ENCODE results near the gene PTPN18. TPM values are rescaled to one million over a fixed set of nuclear protein-coding genes. Genes with fewer than 3 reads are reported as not detected.
A peak's percentile ranks its signal among the peaks of the same experiment; 100 is the strongest.

PTPN18 gene
- total RNA-seq, 1 experiment from 2014 or later = 15.7 TPM

DNA sequence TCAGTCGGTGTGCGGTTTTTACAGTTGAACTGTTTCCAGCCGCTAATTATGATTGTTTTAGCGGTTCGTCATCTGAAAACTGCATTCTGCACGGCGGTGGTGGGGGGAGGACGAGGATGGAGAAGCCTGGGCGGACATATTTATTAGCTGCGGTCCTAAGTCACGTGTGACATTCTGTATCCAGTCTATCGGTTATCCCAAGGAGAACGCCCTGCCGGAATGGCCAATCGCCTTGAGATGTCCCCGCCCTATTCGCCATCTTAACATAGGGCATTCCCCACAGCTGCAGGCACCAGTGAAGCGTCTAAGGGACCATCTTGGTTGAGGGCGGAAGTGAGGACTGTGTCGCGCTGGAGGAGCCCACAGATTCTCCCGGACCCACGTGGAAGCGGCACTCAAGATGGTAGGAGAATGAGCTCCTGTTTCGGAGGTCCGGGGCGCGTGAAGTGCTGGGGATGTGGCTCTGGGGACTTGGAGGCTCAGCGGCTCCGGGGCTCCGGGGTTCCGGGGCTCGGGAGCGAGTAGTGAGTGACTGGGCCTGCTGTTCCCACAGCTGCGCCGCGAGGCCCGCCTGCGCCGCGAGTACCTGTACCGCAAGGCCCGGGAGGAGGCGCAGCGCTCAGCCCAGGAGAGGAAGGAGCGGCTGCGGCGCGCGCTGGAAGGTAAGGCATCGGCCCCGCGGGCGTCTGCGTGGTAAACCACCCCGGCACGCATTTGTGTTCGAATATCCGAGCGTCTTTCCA is 13.2 kb upstream of the PTPN18 start, which contains the start of gene IMP4 (continued):
- no peak for TF ChIP-seq ZNF423 (CRISPR knock-in tag; IDR thresholded peaks at IDR 0.05)
- TF ChIP-seq NR2C2 (CRISPR knock-in tag; IDR thresholded peaks at IDR 0.05) = no peak
- TF ChIP-seq, protein P1, sequence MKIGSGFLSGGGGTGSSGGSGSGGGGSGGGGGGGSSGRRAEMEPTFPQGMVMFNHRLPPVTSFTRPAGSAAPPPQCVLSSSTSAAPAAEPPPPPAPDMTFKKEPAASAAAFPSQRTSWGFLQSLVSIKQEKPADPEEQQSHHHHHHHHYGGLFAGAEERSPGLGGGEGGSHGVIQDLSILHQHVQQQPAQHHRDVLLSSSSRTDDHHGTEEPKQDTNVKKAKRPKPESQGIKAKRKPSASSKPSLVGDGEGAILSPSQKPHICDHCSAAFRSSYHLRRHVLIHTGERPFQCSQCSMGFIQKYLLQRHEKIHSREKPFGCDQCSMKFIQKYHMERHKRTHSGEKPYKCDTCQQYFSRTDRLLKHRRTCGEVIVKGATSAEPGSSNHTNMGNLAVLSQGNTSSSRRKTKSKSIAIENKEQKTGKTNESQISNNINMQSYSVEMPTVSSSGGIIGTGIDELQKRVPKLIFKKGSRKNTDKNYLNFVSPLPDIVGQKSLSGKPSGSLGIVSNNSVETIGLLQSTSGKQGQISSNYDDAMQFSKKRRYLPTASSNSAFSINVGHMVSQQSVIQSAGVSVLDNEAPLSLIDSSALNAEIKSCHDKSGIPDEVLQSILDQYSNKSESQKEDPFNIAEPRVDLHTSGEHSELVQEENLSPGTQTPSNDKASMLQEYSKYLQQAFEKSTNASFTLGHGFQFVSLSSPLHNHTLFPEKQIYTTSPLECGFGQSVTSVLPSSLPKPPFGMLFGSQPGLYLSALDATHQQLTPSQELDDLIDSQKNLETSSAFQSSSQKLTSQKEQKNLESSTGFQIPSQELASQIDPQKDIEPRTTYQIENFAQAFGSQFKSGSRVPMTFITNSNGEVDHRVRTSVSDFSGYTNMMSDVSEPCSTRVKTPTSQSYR (CRISPR knock-in tag; IDR thresholded peaks at IDR 0.05) = no peak
- TF ChIP-seq, protein P2, sequence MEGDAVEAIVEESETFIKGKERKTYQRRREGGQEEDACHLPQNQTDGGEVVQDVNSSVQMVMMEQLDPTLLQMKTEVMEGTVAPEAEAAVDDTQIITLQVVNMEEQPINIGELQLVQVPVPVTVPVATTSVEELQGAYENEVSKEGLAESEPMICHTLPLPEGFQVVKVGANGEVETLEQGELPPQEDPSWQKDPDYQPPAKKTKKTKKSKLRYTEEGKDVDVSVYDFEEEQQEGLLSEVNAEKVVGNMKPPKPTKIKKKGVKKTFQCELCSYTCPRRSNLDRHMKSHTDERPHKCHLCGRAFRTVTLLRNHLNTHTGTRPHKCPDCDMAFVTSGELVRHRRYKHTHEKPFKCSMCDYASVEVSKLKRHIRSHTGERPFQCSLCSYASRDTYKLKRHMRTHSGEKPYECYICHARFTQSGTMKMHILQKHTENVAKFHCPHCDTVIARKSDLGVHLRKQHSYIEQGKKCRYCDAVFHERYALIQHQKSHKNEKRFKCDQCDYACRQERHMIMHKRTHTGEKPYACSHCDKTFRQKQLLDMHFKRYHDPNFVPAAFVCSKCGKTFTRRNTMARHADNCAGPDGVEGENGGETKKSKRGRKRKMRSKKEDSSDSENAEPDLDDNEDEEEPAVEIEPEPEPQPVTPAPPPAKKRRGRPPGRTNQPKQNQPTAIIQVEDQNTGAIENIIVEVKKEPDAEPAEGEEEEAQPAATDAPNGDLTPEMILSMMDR (IDR thresholded peaks at IDR 0.05) = no peak
- TF ChIP-seq MYBL2 (CRISPR knock-in tag; IDR thresholded peaks at IDR 0.05) = no peak
- TF ChIP-seq SOX15 (CRISPR knock-in tag; IDR thresholded peaks at IDR 0.05) = no peak
- TF ChIP-seq, protein P3, sequence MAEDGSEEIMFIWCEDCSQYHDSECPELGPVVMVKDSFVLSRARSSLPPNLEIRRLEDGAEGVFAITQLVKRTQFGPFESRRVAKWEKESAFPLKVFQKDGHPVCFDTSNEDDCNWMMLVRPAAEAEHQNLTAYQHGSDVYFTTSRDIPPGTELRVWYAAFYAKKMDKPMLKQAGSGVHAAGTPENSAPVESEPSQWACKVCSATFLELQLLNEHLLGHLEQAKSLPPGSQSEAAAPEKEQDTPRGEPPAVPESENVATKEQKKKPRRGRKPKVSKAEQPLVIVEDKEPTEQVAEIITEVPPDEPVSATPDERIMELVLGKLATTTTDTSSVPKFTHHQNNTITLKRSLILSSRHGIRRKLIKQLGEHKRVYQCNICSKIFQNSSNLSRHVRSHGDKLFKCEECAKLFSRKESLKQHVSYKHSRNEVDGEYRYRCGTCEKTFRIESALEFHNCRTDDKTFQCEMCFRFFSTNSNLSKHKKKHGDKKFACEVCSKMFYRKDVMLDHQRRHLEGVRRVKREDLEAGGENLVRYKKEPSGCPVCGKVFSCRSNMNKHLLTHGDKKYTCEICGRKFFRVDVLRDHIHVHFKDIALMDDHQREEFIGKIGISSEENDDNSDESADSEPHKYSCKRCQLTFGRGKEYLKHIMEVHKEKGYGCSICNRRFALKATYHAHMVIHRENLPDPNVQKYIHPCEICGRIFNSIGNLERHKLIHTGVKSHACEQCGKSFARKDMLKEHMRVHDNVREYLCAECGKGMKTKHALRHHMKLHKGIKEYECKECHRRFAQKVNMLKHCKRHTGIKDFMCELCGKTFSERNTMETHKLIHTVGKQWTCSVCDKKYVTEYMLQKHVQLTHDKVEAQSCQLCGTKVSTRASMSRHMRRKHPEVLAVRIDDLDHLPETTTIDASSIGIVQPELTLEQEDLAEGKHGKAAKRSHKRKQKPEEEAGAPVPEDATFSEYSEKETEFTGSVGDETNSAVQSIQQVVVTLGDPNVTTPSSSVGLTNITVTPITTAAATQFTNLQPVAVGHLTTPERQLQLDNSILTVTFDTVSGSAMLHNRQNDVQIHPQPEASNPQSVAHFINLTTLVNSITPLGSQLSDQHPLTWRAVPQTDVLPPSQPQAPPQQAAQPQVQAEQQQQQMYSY (CRISPR knock-in tag; IDR thresholded peaks at IDR 0.05) = peak; percentile 68
- TF ChIP-seq, protein P4, sequence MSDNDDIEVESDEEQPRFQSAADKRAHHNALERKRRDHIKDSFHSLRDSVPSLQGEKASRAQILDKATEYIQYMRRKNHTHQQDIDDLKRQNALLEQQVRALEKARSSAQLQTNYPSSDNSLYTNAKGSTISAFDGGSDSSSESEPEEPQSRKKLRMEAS (CRISPR knock-in tag; IDR thresholded peaks at IDR 0.05) = peak; percentile 76; the same call in 1 of the 2 replicates
- TF ChIP-seq, protein P5, sequence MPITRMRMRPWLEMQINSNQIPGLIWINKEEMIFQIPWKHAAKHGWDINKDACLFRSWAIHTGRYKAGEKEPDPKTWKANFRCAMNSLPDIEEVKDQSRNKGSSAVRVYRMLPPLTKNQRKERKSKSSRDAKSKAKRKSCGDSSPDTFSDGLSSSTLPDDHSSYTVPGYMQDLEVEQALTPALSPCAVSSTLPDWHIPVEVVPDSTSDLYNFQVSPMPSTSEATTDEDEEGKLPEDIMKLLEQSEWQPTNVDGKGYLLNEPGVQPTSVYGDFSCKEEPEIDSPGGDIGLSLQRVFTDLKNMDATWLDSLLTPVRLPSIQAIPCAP (CRISPR knock-in tag; IDR thresholded peaks at IDR 0.05) = 0 out of 2 replicates have a peak, but pooled peaks have one; percentile 46
- no peak for TF ChIP-seq ZNF317 (CRISPR knock-in tag; IDR thresholded peaks at IDR 0.05; ENCODE audit: borderline replicate concordance, low read depth)
- 0 out of 2 replicates have a peak, but pooled peaks have one; percentile 19 for TF ChIP-seq CREM (CRISPR knock-in tag; IDR thresholded peaks at IDR 0.05)
- TF ChIP-seq, protein P6, sequence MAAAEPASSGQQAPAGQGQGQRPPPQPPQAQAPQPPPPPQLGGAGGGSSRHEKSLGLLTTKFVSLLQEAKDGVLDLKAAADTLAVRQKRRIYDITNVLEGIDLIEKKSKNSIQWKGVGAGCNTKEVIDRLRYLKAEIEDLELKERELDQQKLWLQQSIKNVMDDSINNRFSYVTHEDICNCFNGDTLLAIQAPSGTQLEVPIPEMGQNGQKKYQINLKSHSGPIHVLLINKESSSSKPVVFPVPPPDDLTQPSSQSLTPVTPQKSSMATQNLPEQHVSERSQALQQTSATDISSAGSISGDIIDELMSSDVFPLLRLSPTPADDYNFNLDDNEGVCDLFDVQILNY (CRISPR knock-in tag; IDR thresholded peaks at IDR 0.05) = no peak
- TF ChIP-seq NFATC4 (CRISPR knock-in tag; IDR thresholded peaks at IDR 0.05) = no peak
- no peak for TF ChIP-seq TEAD1 (CRISPR knock-in tag; IDR thresholded peaks at IDR 0.05)
- TF ChIP-seq, protein P7, sequence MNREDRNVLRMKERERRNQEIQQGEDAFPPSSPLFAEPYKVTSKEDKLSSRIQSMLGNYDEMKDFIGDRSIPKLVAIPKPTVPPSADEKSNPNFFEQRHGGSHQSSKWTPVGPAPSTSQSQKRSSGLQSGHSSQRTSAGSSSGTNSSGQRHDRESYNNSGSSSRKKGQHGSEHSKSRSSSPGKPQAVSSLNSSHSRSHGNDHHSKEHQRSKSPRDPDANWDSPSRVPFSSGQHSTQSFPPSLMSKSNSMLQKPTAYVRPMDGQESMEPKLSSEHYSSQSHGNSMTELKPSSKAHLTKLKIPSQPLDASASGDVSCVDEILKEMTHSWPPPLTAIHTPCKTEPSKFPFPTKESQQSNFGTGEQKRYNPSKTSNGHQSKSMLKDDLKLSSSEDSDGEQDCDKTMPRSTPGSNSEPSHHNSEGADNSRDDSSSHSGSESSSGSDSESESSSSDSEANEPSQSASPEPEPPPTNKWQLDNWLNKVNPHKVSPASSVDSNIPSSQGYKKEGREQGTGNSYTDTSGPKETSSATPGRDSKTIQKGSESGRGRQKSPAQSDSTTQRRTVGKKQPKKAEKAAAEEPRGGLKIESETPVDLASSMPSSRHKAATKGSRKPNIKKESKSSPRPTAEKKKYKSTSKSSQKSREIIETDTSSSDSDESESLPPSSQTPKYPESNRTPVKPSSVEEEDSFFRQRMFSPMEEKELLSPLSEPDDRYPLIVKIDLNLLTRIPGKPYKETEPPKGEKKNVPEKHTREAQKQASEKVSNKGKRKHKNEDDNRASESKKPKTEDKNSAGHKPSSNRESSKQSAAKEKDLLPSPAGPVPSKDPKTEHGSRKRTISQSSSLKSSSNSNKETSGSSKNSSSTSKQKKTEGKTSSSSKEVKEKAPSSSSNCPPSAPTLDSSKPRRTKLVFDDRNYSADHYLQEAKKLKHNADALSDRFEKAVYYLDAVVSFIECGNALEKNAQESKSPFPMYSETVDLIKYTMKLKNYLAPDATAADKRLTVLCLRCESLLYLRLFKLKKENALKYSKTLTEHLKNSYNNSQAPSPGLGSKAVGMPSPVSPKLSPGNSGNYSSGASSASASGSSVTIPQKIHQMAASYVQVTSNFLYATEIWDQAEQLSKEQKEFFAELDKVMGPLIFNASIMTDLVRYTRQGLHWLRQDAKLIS (CRISPR knock-in tag; IDR thresholded peaks at IDR 0.05; ENCODE audit: borderline replicate concordance) = no peak
- TF ChIP-seq GRHL2 (CRISPR knock-in tag; IDR thresholded peaks at IDR 0.05; ENCODE audit: insufficient replicate concordance, severe bottlenecking) = no peak
- TF ChIP-seq, protein P8, sequence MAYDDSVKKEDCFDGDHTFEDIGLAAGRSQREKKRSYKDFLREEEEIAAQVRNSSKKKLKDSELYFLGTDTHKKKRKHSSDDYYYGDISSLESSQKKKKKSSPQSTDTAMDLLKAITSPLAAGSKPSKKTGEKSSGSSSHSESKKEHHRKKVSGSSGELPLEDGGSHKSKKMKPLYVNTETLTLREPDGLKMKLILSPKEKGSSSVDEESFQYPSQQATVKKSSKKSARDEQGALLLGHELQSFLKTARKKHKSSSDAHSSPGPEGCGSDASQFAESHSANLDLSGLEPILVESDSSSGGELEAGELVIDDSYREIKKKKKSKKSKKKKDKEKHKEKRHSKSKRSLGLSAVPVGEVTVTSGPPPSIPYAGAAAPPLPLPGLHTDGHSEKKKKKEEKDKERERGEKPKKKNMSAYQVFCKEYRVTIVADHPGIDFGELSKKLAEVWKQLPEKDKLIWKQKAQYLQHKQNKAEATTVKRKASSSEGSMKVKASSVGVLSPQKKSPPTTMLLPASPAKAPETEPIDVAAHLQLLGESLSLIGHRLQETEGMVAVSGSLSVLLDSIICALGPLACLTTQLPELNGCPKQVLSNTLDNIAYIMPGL (CRISPR knock-in tag; IDR thresholded peaks at IDR 0.05) = 0 out of 2 replicates have a peak, but pooled peaks have one; percentile 77
- TF ChIP-seq JUN (CRISPR knock-in tag; IDR thresholded peaks at IDR 0.05) = no peak
